ENCODE results near the gene ADIPOR2. TPM values are rescaled to one million over a fixed set of nuclear protein-coding genes. Genes with fewer than 3 reads are reported as not detected.

The ADIPOR2 gene
- polyA plus RNA-seq, 3 donors: 3.9 to 14.6 (median 6.2) TPM

DNA sequence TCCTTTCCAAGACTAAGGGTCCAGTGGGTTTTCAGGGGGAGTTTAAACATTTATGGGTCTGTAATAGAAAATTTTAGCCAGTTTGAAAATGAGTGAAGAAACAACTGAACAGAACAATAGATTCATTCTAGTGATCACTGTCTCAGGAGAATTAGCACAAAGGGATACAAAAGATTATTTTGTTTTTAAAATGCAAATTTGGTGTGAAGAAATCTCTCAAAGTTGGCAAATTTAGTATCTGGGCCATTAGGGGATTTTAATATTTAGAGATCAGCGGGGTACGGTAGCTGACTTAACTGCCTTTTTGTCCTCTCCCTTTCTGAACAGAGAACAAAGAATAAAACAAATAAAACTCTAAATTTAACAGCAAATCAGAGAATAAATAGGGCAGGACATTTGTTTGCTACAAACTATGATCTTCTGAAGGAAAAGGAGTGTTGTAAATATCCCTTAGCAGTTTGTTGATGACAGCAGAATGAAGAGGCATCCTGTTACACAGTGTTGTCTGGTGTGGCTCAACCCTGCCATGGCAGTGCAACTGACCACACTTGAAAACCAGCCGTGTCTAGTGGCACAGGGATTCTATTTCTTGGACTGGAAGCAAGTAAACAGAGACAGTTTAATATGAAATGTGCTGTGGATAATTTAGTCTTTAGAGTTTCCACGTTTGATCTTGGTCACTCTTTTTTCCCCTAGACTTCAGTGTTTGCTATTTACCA is 83.2 kb downstream of the ADIPOR2 start:
- WGBS (ENCODE audit: insufficient coverage): 100% methylated on average over 1 of the region's 4 CpGs
- Mint-ChIP-seq H3K9me3 (no peaks in the 10 kb centered on the region), H3K4me3 (no peak overlapping the region), H3K27ac (peak overlapping the region in 1 of 7 donors; percentile 18), H3K4me1 (no peaks in the 10 kb centered on the region), H3K36me3 (peaks cover 53 to 74% of the 10 kb centered on the region in 2 donors), H3K27me3 (ENCODE audit: low read depth in 3 of 3) (no peaks in the 10 kb centered on the region)
- no peak for DNase-seq
- Histone ChIP-seq H3K4me3 (replicated peaks in 1 of 3; ENCODE audit: low read depth in 2 of 3, low read length in 3 of 3) (no peak overlapping the region), H2AFZ (ENCODE audit: insufficient read depth, low read depth, low read length, poor library complexity, severe bottlenecking) (no peak overlapping the region), H3K4me1 (ENCODE audit: control insufficient read depth in 1 of 2, insufficient read depth in 2 of 2, low read length in 2 of 2) (no peaks in the 10 kb centered on the region), H3K27me3 (ENCODE audit: control insufficient read depth in 2 of 2, insufficient read depth in 2 of 2, low read length in 2 of 2) (no peaks in the 10 kb centered on the region), H3K79me2 (ENCODE audit: insufficient read depth, low read length) (peaks cover 12% of the 10 kb centered on the region), H3K36me3 (replicated peaks in 1 of 2; ENCODE audit: control insufficient read depth in 1 of 2, insufficient read depth in 2 of 2, low read length in 2 of 2) (peaks cover 39 to 77% of the 10 kb centered on the region in 2 donors), H3K9me3 (replicated peaks in 1 of 2; ENCODE audit: control insufficient read depth in 1 of 2, insufficient read depth in 1 of 2, low read length in 2 of 2) (no peaks in the 10 kb centered on the region), H3K9ac (ENCODE audit: insufficient read depth, low read length, poor library complexity, severe bottlenecking) (no peak overlapping the region), H3K27ac (ENCODE audit: low read depth in 1 of 2, low read length in 2 of 2) (no peak overlapping the region), H3K4me2 (replicated peaks; ENCODE audit: extremely low read depth, low read length, poor library complexity, severe bottlenecking) (no peak overlapping the region), H4K20me1 (ENCODE audit: insufficient read depth, low read length) (peaks cover 17% of the 10 kb centered on the region)
- intact Hi-C loops (cut with micrococcal nuclease): no loop called here
- TF ChIP-seq CTCF (IDR thresholded peaks at IDR 0.05): no peak

- TF ChIP-seq CTCF (IDR thresholded peaks at IDR 0.05): no peak
- peak overlapping the region in 2 of 7 donors; percentile 26 to 33 for H3K27ac Mint-ChIP-seq
- H3K9me3 Mint-ChIP-seq: no peaks in the 10 kb centered on the region
- H3K4me3 Mint-ChIP-seq: no peak overlapping the region
- DNase-seq: no peak
- Histone ChIP-seq H2AFZ (ENCODE audit: insufficient read depth, low read depth, low read length, poor library complexity, severe bottlenecking) (no peak overlapping the region), H3K27ac (ENCODE audit: low read depth in 1 of 2, low read length in 2 of 2) (no peak overlapping the region), H3K36me3 (replicated peaks in 1 of 2; ENCODE audit: control insufficient read depth in 1 of 2, insufficient read depth in 2 of 2, low read length in 2 of 2) (peaks cover 41 to 79% of the 10 kb centered on the region in 2 donors), H3K4me3 (replicated peaks in 1 of 3; ENCODE audit: low read depth in 2 of 3, low read length in 3 of 3) (no peak overlapping the region), H4K20me1 (ENCODE audit: insufficient read depth, low read length) (peaks cover 17% of the 10 kb centered on the region), H3K9me3 (replicated peaks in 1 of 2; ENCODE audit: control insufficient read depth in 1 of 2, insufficient read depth in 1 of 2, low read length in 2 of 2) (no peaks in the 10 kb centered on the region), H3K9ac (ENCODE audit: insufficient read depth, low read length, poor library complexity, severe bottlenecking) (no peak overlapping the region), H3K4me2 (replicated peaks; ENCODE audit: extremely low read depth, low read length, poor library complexity, severe bottlenecking) (no peak overlapping the region), H3K4me1 (ENCODE audit: control insufficient read depth in 1 of 2, insufficient read depth in 2 of 2, low read length in 2 of 2) (no peaks in the 10 kb centered on the region), H3K27me3 (ENCODE audit: control insufficient read depth in 2 of 2, insufficient read depth in 2 of 2, low read length in 2 of 2) (no peaks in the 10 kb centered on the region), H3K79me2 (ENCODE audit: insufficient read depth, low read length) (no peaks in the 10 kb centered on the region)
- no CpG with 5 or more reads among the region's 4 CpGs for WGBS (ENCODE audit: insufficient coverage)
- no peaks in the 10 kb centered on the region for H3K27me3 Mint-ChIP-seq (ENCODE audit: low read depth in 3 of 3)
- H3K36me3 Mint-ChIP-seq: peaks cover 62 to 73% of the 10 kb centered on the region in 2 donors
- no peaks in the 10 kb centered on the region for H3K4me1 Mint-ChIP-seq
- intact Hi-C loops (cut with micrococcal nuclease): no loop called here
These were observed 85.5 kb downstream of the ADIPOR2 start for GRCh38 chr12:1776170-1776921.
